OCI-LY3 (cell line): ENCODE measurements around the gene SCN9A.
"Not testable (repeated sequence)": the region's sequence is repeated elsewhere in the genome, so short reads cannot be mapped to it uniquely, and the experiment has no call there.

ENCODE experiments used
- H2AFZ ChIP-seq: fragments of 200-600, 300-600 bp; shearing (Covaris generic); 2 replicates; pipeline ENCODE4 v1.6.0; 2014; ENCODE audit warnings: antibody characterized with exemption, low read depth, low read length
- H3K27ac ChIP-seq: fragments of 200-600, 300-600 bp; sonication (generic); 2 replicates; pipeline ENCODE4 v1.5.1; 2014; ENCODE audit warnings: mild to moderate bottlenecking, low read length, moderate library complexity, mixed read lengths
- H3K27me3 ChIP-seq: fragments of 200-600, 300-600 bp; sonication (generic); 2 replicates; pipeline ENCODE4 v1.6.1; 2014; ENCODE audit warnings: low read depth, low read length, mixed read lengths
- H3K36me3 ChIP-seq: fragments of 200-600, 300-600 bp; sonication (generic); replicated peaks from 2 replicates; pipeline ENCODE3; 2014; ENCODE audit warnings: low read depth, low read length, mixed read lengths
- H3K4me1 ChIP-seq: fragments of 300-600, 200-600 bp; sonication (generic); 2 replicates; pipeline ENCODE4 v1.6.1; 2014; ENCODE audit warnings: low read length, mixed read lengths
- H3K4me2 ChIP-seq: fragments of 200-600, 300-600 bp; sonication (generic); 2 replicates; pipeline ENCODE4 v1.6.1; 2014; ENCODE audit warnings: low read length, mixed read lengths
- H3K4me3 ChIP-seq: fragments of 300-600, 200-600 bp; sonication (generic); 2 replicates; pipeline ENCODE4 v1.5.1; 2014; ENCODE audit warnings: antibody characterized with exemption, mild to moderate bottlenecking, low read length, moderate library complexity
- H3K79me2 ChIP-seq: fragments of 300-600, 200-600 bp; shearing (Covaris generic); 2 replicates; pipeline ENCODE4 v1.6.1; 2014; ENCODE audit warnings: mild to moderate bottlenecking, low read length, mixed read lengths
- H3K9ac ChIP-seq: fragments of 300-600, 200-600 bp; shearing (Covaris generic); 2 replicates; pipeline ENCODE4 v1.6.0; 2014; ENCODE audit warnings: mild to moderate bottlenecking, low read length, moderate library complexity
- H3K9me3 ChIP-seq: fragments of 200-600, 300-600 bp; shearing (Covaris generic); 2 replicates; pipeline ENCODE4 v1.6.1; 2014; ENCODE audit warnings: low read length, mixed read lengths; ENCODE audit not compliant: insufficient read depth
- H4K20me1 ChIP-seq: fragments of 200-600, 300-600 bp; sonication (generic); 2 replicates; pipeline ENCODE4 v1.6.1; 2016; ENCODE audit warnings: low read length, mixed read lengths; ENCODE audit not compliant: insufficient read depth
- EZH2phosphoT487 ChIP-seq: fragments of 200-600 bp; shearing (Covaris generic); IDR thresholded peaks from 2 replicates; pipeline ENCODE4 v1.6.1; 2018; ENCODE audit warnings: antibody characterized with exemption, mixed run types, low read depth
- TF ChIP-seq, protein P1 (sequence below): fragments of 200-600, 300-600 bp; sonication (generic); IDR thresholded peaks from 2 replicates; pipeline ENCODE4 v1.5.1; 2014; ENCODE audit warnings: antibody characterized with exemption, low read length, low read depth

The SCN9A gene

DNA sequence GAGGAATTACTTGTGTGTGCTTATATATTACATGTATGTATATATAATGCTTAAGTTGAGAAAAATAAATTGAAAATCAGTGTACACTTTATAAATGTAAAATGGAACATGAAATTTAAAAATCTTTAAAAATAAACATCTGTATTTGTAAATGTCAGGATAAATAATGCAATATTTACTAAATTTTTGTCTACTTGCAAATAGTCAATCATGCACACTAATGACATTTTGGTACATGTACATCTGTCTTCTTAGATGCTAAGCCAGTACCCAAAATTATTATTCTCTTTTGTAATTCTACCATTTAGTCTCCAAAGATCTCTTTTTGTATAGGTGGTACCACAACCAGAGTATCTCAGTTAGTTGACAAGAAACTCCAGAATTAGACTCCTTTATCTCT is 151.5 kb downstream of the SCN9A start:
- TF ChIP-seq, protein P1, sequence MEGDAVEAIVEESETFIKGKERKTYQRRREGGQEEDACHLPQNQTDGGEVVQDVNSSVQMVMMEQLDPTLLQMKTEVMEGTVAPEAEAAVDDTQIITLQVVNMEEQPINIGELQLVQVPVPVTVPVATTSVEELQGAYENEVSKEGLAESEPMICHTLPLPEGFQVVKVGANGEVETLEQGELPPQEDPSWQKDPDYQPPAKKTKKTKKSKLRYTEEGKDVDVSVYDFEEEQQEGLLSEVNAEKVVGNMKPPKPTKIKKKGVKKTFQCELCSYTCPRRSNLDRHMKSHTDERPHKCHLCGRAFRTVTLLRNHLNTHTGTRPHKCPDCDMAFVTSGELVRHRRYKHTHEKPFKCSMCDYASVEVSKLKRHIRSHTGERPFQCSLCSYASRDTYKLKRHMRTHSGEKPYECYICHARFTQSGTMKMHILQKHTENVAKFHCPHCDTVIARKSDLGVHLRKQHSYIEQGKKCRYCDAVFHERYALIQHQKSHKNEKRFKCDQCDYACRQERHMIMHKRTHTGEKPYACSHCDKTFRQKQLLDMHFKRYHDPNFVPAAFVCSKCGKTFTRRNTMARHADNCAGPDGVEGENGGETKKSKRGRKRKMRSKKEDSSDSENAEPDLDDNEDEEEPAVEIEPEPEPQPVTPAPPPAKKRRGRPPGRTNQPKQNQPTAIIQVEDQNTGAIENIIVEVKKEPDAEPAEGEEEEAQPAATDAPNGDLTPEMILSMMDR, result no peak
- no peak for TF ChIP-seq EZH2phosphoT487
- H3K4me2 ChIP-seq, result no peak overlapping the region
- no peaks in the 10 kb centered on the region for H3K36me3 ChIP-seq
- no peaks in the 10 kb centered on the region for H3K4me1 ChIP-seq
- no peak overlapping the region for H3K4me3 ChIP-seq
- H3K79me2 ChIP-seq, result no peaks in the 10 kb centered on the region
- no peak overlapping the region for H3K27ac ChIP-seq
- H2AFZ ChIP-seq, result no peak overlapping the region
- H4K20me1 ChIP-seq, result no peaks in the 10 kb centered on the region
- no peaks in the 10 kb centered on the region for H3K27me3 ChIP-seq
- H3K9ac ChIP-seq, result no peak overlapping the region
- H3K9me3 ChIP-seq, result no peaks in the 10 kb centered on the region

DNA sequence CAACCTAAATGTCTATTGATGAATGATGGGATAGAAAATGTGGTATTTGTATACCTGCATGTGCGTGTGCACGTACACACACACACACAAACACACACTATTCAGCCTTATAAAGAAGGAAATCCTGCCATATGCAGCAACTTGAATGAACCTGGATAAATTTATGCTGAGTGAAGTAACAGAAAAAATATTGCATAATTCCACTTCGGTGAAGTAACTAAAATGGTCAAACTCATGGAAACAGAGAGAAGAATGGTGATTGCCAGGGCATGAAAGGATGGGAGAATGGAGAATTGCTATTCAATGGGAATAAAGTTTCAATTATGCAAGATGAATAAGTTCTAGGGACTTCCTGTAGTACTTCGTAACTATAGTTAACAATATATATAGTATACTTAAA is 152.4 kb downstream of the SCN9A start:
- no peak overlapping the region for H3K4me2 ChIP-seq
- H2AFZ ChIP-seq, result no peak overlapping the region

DNA sequence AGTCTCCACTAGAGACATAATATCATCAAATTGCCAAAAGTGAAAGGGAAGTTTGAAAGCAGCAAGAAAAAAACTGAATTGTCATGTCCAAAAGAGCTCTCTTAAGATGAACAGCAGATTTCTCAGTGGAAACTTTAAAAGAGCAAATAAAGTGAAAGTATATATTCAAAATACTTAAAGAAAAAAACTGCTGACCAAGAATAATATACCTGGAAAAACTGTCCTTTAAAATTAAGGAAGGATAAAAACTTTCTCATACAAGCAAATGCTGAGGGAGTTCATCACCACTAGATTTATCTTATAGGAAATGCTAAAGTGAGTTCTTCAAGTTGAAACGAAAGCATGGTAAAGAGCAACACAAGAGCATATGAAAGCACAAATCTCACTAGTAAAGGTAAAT is 164.7 kb downstream of the SCN9A start:
- Histone ChIP-seq H3K27ac (no peak overlapping the region), H3K4me1 (no peaks in the 10 kb centered on the region), H3K9ac (no peak overlapping the region), H3K27me3 (no peaks in the 10 kb centered on the region), H3K79me2 (no peaks in the 10 kb centered on the region), H3K4me2 (no peak overlapping the region), H3K9me3 (no peaks in the 10 kb centered on the region), H3K36me3 (no peaks in the 10 kb centered on the region), H3K4me3 (no peak overlapping the region), H2AFZ (no peak overlapping the region), H4K20me1 (no peaks in the 10 kb centered on the region)
- no peak for TF ChIP-seq EZH2phosphoT487
- TF ChIP-seq, protein P1, result no peak

More for the DNA sequence above, 152.4 kb downstream of the SCN9A start:
- H3K9me3 ChIP-seq, result no peaks in the 10 kb centered on the region
- H3K36me3 ChIP-seq, result no peaks in the 10 kb centered on the region
- H3K27ac ChIP-seq, result no peak overlapping the region
- no peaks in the 10 kb centered on the region for H4K20me1 ChIP-seq
- H3K9ac ChIP-seq, result no peak overlapping the region
- H3K27me3 ChIP-seq, result no peaks in the 10 kb centered on the region
- TF ChIP-seq, protein P1, result no peak
- no peak for TF ChIP-seq EZH2phosphoT487
- no peak overlapping the region for H3K4me3 ChIP-seq
- H3K4me1 ChIP-seq, result no peaks in the 10 kb centered on the region
- H3K79me2 ChIP-seq, result no peaks in the 10 kb centered on the region

DNA sequence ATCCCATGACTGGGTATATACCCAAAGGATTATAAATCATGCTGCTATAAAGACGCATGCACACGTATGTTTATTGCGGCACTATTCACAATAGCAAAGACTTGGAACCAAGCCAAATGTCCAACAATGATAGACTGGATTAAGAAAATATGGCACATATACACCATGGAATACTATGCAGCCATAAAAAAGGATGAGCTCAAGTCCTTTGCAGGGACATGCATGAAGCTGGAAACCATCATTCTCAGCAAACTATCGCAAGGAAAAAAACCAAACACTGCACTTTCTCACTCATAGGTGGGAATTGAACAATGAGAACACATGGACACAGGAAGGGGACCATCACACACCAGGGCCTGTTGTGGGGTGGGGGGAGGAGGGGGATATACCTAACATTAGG is 165.8 kb downstream of the SCN9A start:
- H3K79me2 ChIP-seq, H3K4me3 ChIP-seq, H3K4me2 ChIP-seq, H3K9ac ChIP-seq, H3K27me3 ChIP-seq, H3K9me3 ChIP-seq, H4K20me1 ChIP-seq, H3K27ac ChIP-seq, H3K4me1 ChIP-seq, H2AFZ ChIP-seq, H3K36me3 ChIP-seq: not testable (repeated sequence)

DNA sequence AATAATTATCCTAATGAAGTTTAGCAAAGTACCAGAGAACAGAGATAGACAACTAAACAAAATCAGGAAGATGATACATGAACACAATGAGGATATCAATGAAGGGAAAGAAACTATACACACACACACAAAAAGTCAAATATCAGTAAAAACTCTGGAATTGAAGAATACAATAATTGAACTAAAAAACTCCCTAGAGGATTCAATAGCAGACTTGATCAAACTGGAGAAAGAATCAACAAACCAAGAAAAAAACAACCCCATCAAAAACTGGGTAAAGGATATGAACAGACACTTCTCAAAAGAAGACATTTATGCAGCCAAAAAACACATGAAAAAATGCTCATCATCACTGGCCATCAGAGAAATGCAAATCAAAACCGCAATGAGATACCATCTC is 166.4 kb downstream of the SCN9A start:
- not testable (repeated sequence) for H4K20me1 ChIP-seq, H3K27me3 ChIP-seq, H3K4me3 ChIP-seq, H3K9me3 ChIP-seq, H2AFZ ChIP-seq, H3K36me3 ChIP-seq, H3K79me2 ChIP-seq, H3K27ac ChIP-seq, H3K4me2 ChIP-seq, H3K4me1 ChIP-seq, H3K9ac ChIP-seq

DNA sequence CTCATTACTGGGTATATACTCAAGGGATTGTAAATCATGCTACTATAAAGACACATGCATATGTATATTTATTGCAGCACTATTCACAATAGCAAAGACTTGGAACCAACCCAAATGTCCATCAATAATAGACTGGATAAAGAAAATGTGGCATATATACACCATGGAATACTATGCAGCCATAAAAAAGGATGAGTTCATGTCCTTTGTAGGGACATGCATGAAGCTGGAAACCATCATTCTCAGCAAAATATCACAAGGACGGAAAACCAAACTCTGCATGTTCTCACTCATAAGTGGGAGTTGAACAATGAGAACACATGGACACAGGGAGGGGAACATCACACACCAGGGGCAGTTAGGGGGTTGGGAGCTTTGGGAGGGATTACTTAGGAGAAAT is 169.6 kb downstream of the SCN9A start:
- not testable (repeated sequence) for H3K36me3 ChIP-seq, H3K9me3 ChIP-seq, H3K27me3 ChIP-seq, H4K20me1 ChIP-seq, H3K27ac ChIP-seq, H3K4me1 ChIP-seq, H3K79me2 ChIP-seq, H3K4me2 ChIP-seq, H2AFZ ChIP-seq, H3K9ac ChIP-seq, H3K4me3 ChIP-seq
